22Rv1 (cell line): ENCODE measurements around the gene PLAC1.

Experiments
- H3K27ac ChIP-seq: fragments of 450-650 bp; 2 replicates; pipeline ENCODE4 v1.5.1; 2017
- ZFX ChIP-seq: fragments of 450-650 bp; IDR thresholded peaks from 2 replicates; pipeline ENCODE4 v1.6.1; 2017; ENCODE audit warnings: antibody characterized with exemption, borderline replicate concordance
- TF ChIP-seq, protein P1 (sequence below): fragments of 450-650 bp; IDR thresholded peaks from 2 replicates; pipeline ENCODE4 v1.5.1; 2017; ENCODE audit warnings: mild to moderate bottlenecking

Gene PLAC1

DNA sequence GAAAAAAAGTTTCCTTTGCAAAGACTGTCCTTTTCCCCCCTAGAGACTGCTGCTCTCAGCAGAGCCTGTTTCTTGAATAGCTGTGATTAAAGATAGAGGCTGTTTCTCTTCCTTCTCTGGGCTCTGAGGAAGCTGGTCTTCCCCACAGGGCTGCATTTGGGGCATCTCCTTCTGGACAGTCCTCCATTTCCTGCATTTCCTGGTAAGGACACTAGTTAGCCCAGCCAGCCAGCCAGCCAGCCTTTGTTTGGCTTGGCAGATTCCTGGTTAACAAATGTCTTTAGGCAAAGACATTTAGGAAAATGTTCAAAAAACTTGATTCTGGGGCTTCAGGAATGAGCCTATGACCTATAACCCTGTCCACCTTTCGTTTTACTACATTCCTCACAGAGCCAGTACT is 34.0 kb upstream of the PLAC1 start:
- H3K27ac ChIP-seq: no peak overlapping the region
- TF ChIP-seq, protein P1, sequence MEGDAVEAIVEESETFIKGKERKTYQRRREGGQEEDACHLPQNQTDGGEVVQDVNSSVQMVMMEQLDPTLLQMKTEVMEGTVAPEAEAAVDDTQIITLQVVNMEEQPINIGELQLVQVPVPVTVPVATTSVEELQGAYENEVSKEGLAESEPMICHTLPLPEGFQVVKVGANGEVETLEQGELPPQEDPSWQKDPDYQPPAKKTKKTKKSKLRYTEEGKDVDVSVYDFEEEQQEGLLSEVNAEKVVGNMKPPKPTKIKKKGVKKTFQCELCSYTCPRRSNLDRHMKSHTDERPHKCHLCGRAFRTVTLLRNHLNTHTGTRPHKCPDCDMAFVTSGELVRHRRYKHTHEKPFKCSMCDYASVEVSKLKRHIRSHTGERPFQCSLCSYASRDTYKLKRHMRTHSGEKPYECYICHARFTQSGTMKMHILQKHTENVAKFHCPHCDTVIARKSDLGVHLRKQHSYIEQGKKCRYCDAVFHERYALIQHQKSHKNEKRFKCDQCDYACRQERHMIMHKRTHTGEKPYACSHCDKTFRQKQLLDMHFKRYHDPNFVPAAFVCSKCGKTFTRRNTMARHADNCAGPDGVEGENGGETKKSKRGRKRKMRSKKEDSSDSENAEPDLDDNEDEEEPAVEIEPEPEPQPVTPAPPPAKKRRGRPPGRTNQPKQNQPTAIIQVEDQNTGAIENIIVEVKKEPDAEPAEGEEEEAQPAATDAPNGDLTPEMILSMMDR: no peak
- no peak for TF ChIP-seq ZFX

DNA sequence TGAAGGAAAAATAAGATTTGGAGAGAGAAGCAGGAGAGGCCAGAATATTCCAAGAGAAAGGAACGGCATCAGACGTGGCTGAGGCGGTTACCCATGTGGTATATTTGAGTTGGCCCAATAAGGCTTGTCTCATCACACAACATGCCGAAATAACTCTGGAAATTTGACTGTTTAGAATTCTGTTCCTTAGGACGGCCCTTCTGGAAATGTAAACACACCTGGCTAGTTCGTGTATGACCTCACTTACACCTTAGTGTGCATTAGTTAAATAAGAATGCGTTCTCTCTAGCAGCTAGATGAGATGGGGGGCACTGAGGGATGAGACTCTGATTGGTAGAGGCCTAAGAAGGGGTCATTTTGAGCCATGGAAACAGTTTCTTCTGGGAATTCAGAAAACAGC is 33.2 kb upstream of the PLAC1 start:
- TF ChIP-seq, protein P1: no peak
- no peak for TF ChIP-seq ZFX
- H3K27ac ChIP-seq: no peak overlapping the region

DNA sequence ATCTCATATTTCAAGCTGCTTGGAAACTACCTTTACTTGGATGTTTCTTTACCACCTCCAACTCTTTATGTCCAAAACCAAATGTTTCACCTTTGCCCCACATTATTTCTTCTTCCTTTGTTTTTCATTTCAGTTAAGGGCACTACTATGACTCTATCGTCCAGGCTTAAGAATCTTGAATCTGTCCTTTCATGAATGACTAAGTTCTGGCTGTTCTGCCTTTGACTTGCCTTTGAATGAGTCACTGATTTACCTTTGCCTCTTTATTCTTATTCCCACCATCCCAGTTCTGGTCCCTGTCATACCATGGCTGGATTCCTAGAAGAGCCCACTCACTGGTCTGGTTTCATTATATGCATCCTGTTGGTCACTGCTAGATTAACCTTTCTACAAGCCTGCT is 30.6 kb upstream of the PLAC1 start:
- no peak overlapping the region for H3K27ac ChIP-seq
- TF ChIP-seq, protein P1: no peak
- TF ChIP-seq ZFX: no peak

DNA sequence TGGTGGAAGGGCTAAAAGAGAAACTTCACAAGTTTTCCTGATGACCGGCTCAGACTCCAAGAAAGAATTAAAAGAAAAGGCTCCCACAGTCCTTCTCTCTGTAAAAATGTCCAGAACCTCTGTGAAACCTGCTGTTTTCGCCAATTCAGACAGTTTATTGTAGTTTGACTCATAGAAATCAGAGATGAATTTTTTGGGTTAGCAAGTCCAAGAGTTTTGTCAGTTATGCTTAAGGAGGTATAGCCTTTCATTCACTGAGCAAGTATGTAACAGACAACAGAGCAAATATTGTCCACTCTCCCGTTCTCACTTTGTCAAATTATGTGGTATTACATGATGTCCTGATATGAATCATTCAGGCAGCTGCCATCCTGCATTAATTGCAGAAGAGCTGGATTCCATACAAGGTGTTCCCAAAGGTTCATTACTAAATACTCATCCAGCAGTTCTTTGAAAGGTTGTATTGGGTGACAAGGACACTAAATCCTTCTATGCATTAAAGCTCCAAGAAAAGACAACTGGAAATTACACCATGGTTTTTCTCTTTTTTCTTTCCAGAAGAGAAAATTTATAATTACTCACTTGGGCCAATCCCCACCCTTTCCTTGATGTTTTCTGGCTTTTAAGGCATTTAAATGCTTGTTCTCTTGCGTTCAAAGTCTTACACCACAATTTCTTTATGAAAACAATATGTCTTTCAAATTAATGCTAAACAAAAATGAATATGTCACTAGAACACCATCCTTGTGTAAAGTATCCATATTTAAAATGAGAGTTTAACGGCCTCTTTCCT is 30.0 kb upstream of the PLAC1 start:
- TF ChIP-seq, protein P1: no peak
- TF ChIP-seq ZFX: no peak
- no peak overlapping the region for H3K27ac ChIP-seq

DNA sequence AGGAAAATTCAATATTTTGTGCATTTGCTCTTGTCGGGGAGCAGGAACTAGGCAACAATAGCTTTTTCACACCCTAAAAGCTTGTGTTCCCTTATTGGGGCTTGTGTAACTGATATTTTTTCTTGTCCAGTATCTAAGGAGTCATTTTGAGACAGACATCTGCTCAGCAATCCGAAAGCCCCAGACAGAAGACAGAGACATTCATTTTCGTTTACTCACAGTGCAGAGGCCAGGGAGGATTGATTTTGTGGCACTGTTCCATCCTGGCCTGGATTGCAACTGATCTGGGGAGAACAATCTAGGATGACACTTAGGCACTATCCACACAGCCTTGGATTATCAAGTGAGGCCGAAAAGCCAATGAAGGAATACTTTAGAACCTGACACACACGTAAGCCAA is 27.4 kb upstream of the PLAC1 start:
- no peak overlapping the region for H3K27ac ChIP-seq
- TF ChIP-seq, protein P1: no peak
- TF ChIP-seq ZFX: no peak

DNA sequence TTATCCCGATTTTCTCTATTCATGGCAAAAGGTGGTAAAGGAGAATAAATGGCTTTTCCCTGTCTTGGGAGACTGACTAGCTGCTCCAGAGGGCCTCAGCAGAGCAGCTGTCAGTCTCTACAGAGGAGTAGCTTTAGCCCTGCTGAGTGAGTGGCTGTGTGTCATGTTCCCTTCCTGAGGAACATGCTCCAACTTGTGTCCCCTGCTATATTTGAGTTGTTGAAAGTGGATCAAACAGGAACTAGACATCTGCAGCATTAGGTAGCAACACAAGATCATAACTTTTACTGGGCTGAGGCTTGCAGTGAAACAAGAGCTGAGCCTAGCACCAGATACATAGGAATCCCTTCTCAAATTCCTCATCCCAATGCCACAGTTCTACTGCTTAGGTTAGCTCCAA is 26.7 kb upstream of the PLAC1 start:
- TF ChIP-seq, protein P1: no peak
- TF ChIP-seq ZFX: no peak
- H3K27ac ChIP-seq: no peak overlapping the region

DNA sequence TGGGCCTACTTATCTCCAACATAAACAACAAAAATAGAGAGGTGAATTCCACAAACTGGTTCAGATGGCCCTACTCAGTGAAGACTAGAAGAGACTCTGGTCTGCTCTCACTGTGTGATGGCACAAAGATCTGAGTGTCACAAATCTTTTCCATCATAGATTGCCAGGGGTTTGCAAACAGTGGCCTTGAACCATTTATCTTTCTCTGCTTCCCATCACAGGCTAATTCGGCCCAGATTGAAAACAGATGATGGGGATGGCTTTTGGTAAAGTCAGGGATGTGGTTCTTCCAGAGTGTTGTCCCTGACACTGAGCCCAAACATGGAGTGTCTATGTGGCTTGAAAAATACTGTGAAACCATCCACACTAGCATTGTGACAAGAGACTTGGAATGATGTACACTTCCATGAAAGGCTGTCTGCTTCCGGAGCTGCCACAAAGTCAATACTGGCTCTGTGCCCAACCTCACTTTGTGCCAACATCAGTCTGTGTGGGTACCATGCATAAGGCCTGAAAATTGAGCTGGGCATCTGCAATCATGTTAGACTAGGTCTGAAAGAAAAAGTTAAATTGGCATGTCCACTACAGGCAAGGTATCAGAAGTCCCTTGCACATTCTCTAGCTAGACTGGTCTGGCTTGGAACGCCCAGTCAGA is 25.2 kb upstream of the PLAC1 start:
- TF ChIP-seq ZFX: no peak
- TF ChIP-seq, protein P1: no peak
- H3K27ac ChIP-seq: no peak overlapping the region
